Heart right ventricle (tissue), 16 donors: Measurements from ENCODE around the gene TSC1. TPM values are rescaled to one million over a fixed set of nuclear protein-coding genes. Genes with fewer than 3 reads are reported as not detected.
"Not testable (repeated sequence)": the region's sequence is repeated elsewhere in the genome, so short reads cannot be mapped to it uniquely, and the experiment has no call there.

Experiments
- ATAC-seq, 8 donors: fragments of 200-7000 bp; cut with Tn5 transposase; one replicate each; pipeline ENCODE4 v1.9.1; 2020; ENCODE audit warnings: mild to moderate bottlenecking in 8 of 8, moderate library complexity in 8 of 8, moderate number of reproducible peaks in 1 of 8
- DNase-seq, 2 donors: peaks; one replicate each; pipeline ENCODE4 v3.0.0-alpha.2; 2020
- H3K27ac ChIP-seq, 10 donors: fragments of 200-600 bp; sonication (generic) in 2 of 10; one replicate each; pipeline versions ENCODE4 v1.5.0 to v1.8.0; 2020 to 2022; ENCODE audit warnings: mild to moderate bottlenecking in 3 of 10
- H3K27me3 ChIP-seq, 7 donors: fragments of 200-600 bp; one replicate each; pipeline ENCODE4 v1.8.0; 2021 to 2022; ENCODE audit warnings: mild to moderate bottlenecking in 2 of 7
- H3K36me3 ChIP-seq, 9 donors: fragments of 200-600 bp; sonication (generic) in 1 of 9; one replicate each; pipeline versions ENCODE4 v1.5.0 to v1.8.0; 2020 to 2022; ENCODE audit warnings: mild to moderate bottlenecking in 2 of 9
- H3K4me1 ChIP-seq, 9 donors: fragments of 200-600 bp; sonication (generic) in 1 of 9; one replicate each; pipeline versions ENCODE4 v1.5.0 to v1.8.0; 2020 to 2022; ENCODE audit warnings: mild to moderate bottlenecking in 4 of 9
- H3K4me3 ChIP-seq, 10 donors: fragments of 200-600 bp; sonication (generic) in 2 of 10; one replicate each; pipeline versions ENCODE4 v1.5.0 to v1.8.0; 2020 to 2022; ENCODE audit warnings: mild to moderate bottlenecking in 7 of 10, moderate library complexity in 2 of 10
- H3K9me3 ChIP-seq, 11 donors: fragments of 200-600 bp in 10 of 11; sonication (generic) in 2 of 11; one replicate each; pipeline versions ENCODE4 v1.5.0 to v1.8.0; 2013 to 2022; ENCODE audit warnings: mild to moderate bottlenecking in 2 of 11, control low read depth in 1 of 11, moderate library complexity in 1 of 11
- WGBS, 2 donors: extraction: QIAGEN DNeasy Blood & Tissue Kit; methylation state at CpG; one replicate each; pipeline ENCODE4 v1.1.7; 2013; ENCODE audit warnings: inconsistent platforms in 1 of 2; 5-methylcytosine and 5-hydroxymethylcytosine counted together
- intact Hi-C, 10 donors: fragments of 100-400 bp; cut with DNase I; formaldehyde crosslinking; loops; one replicate each; pipeline versions ENCODE4 v1.11.1 to v1.14.2; 2022
- polyA plus RNA-seq, 2 donors: library from polyadenylated mRNA; stranded (reverse); fragments of 200-250 nt; gene quantifications; one replicate each; pipeline ENCODE4 v1.2.3, GENCODE V29; 2013
- total RNA-seq, 10 donors: library from RNA; stranded (reverse); fragmentation: NEBNext Ultra II Directional in 3 of 10; extraction: Animal tissue kit (Norgen Biotek cat#: 25700) in 3 of 10; gene quantifications; one replicate each; pipeline versions ENCODE4 v1.2.1 to v1.2.4, GENCODE V29; 2021 to 2023
- TF ChIP-seq, protein P1 (sequence below), 9 donors: fragments of 200-600 bp; sonication (generic) in 2 of 9; IDR thresholded peaks; one replicate each; pipeline versions ENCODE4 v1.5.0 to v1.8.0; 2021 to 2022; ENCODE audit warnings: antibody characterized with exemption in 9 of 9, mild to moderate bottlenecking in 5 of 9, moderate library complexity in 1 of 9
- donor health status: Arrhythmogenic right ventricular cardiomyopathy.
- donor health status: ischemic (EF 13 %, LVEDD 7.1; RV severe dilation, severe dysfunction).
- donor health status: healthy with polysubstance abuse.
- donor health status: DM: no; HTN: yes; CAD: no.
- donor health status: DM: no; HTN: no; CAD: no.
- donor health status: ischemic (EF 25% LVEDD 6.9; RV normal size, moderate dysfunction).
- donor health status: ischemic (EF 25% LVEDD 5.7; RV mildly dilated, moderate dysfunction).
- donor health status: healthy.
- donor health status: DM: yes; HTN: yes; CAD: no.
- donor health status: Ischemic cardiomyopathy.
- donor health status: ischemic (EF 35%, LVEDD 5.7; RV mildly dilated, moderate dysfunction).
- donor health status: nonischemic (EF 11% LVEDD 7.7; RV severe dilation, severe dysfunction).
- donor health status: DM: yes; HTN: yes; CAD: no.
- donor health status: PGD.
- donor health status: ischemic (EF 29% LVEDD 5.4; RV normal size, mild dysfunction).
- donor health status: nonischemic (EF 23%, LVEDD 6.1; RV moderate dilation, normal function).

The TSC1 gene
- total and polyA plus RNA-seq, 12 donors, result 7.7 to 72.9 (median 51.2) TPM

DNA sequence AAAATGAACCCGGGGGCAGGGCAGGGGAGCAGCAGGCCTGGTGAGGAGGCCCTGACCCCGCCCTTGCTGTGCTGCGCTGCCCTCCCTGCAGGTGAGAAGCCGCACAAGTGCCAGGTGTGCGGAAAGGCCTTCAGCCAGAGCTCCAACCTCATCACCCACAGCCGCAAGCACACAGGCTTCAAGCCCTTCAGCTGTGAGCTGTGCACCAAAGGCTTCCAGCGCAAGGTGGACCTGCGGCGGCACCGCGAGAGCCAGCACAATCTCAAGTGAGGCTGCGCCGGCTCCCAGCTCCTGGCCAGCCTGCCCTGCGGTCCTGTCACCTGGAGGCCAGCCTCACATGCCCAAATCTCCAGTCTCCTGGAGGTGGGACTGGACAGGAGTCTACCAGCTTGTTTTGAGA is 46.4 kb upstream of the TSC1 start:
- Histone ChIP-seq H3K9me3 (no peaks in the 10 kb centered on the region), H3K4me3 (no peak overlapping the region), H3K4me1 (peaks cover 0 to 7% (median 5%) of the 10 kb centered on the region in 9 donors), H3K27me3 (peaks cover 0 to 65% (median 47%) of the 10 kb centered on the region in 7 donors), H3K27ac (no peak overlapping the region), H3K36me3 (no peaks in the 10 kb centered on the region)
- intact Hi-C loops, result no loop called here
- TF ChIP-seq, protein P1, sequence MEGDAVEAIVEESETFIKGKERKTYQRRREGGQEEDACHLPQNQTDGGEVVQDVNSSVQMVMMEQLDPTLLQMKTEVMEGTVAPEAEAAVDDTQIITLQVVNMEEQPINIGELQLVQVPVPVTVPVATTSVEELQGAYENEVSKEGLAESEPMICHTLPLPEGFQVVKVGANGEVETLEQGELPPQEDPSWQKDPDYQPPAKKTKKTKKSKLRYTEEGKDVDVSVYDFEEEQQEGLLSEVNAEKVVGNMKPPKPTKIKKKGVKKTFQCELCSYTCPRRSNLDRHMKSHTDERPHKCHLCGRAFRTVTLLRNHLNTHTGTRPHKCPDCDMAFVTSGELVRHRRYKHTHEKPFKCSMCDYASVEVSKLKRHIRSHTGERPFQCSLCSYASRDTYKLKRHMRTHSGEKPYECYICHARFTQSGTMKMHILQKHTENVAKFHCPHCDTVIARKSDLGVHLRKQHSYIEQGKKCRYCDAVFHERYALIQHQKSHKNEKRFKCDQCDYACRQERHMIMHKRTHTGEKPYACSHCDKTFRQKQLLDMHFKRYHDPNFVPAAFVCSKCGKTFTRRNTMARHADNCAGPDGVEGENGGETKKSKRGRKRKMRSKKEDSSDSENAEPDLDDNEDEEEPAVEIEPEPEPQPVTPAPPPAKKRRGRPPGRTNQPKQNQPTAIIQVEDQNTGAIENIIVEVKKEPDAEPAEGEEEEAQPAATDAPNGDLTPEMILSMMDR (IDR thresholded peaks at IDR 0.05), result no peak
- no peak for DNase-seq
- WGBS, 2 donors, result 94 to 96% methylated on average over 14 of the region's 14 CpGs
- no peak for ATAC-seq

DNA sequence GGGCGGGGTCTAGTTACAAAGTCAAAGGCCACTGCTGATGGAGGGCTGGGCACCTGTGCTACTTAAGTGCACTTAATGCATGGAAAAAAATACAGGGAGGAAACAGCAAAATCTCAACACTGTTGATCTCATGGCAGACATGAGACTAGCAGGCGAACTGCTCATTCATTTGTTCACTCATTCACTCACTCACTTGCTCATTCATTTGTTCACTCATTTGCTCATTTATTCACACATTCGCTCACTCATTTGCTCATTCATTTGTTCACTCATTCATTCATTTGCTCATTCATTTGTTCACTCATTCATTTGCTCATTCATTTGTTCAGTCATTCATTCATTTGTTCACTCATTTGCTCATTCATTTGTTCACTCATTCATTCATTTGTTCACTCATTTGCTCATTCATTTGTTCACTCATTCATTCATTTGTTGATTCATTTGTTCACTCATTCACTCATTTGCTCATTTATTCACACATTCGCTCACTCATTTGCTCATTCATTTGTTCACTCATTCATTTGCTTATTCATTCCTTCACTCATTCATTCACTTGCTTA is 45.7 kb upstream of the TSC1 start:
- H3K4me1 ChIP-seq, H3K36me3 ChIP-seq, intact Hi-C loops, H3K27ac ChIP-seq, H3K4me3 ChIP-seq, H3K9me3 ChIP-seq, ATAC-seq, DNase-seq: not testable (repeated sequence)
- 71 to 82% methylated on average over 4 of the region's 4 CpGs for WGBS, 2 donors
- peaks cover 0 to 66% (median 50%) of the 10 kb centered on the region in 7 donors for H3K27me3 ChIP-seq

DNA sequence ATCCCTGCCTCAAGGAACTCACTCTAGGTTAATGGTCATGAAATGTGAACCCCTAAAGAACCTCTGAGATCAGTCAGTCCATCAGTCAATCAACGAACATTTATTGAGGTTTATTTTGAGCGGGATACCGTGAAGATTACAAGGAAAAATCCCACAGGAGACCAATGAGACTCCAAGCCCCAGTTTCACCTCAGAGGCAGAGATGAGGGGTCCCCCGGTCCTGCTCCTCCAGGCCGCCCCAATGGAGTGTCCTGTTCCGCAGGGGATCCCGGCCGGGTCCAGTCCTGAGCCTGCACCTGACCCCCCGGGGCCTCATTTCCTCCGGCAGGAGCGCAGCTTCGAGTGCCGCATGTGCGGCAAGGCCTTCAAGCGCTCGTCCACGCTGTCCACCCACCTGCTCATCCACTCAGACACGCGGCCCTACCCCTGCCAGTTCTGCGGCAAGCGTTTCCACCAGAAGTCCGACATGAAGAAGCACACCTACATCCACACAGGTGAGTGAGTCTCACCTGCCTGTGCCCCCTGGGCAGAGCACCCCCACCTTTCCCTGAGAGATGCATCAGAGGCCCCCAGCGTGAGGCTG is 45.1 kb upstream of the TSC1 start:
- Histone ChIP-seq H3K4me3 (no peak overlapping the region), H3K36me3 (no peaks in the 10 kb centered on the region), H3K9me3 (no peaks in the 10 kb centered on the region), H3K27ac (no peak overlapping the region), H3K4me1 (peaks cover 0 to 7% (median 6%) of the 10 kb centered on the region in 9 donors), H3K27me3 (peaks cover 0 to 66% (median 50%) of the 10 kb centered on the region in 7 donors)
- DNase-seq, result no peak
- no peak for ATAC-seq
- WGBS, 2 donors, result 87% methylated on average over 23 of the region's 23 CpGs
- intact Hi-C loops, result no loop called here
- TF ChIP-seq, protein P1 (IDR thresholded peaks at IDR 0.05), result no peak

DNA sequence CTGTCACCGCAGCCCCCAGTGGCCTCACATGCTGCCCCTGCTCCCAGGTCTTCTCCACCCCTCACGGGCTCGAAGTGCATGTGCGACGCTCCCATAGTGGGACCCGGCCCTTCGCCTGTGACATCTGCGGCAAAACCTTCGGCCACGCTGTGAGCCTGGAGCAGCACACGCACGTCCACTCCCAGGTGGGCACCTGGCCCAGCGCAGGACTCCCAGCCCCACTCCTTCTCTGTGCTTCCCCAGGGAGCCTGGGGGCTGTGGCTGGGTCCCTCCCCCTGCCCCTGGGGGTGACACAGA is 44.5 kb upstream of the TSC1 start:
- Histone ChIP-seq H3K4me3 (no peak overlapping the region), H3K9me3 (no peaks in the 10 kb centered on the region), H3K27me3 (peaks cover 0 to 66% (median 49%) of the 10 kb centered on the region in 7 donors), H3K27ac (no peak overlapping the region), H3K4me1 (peaks cover 0 to 7% (median 6%) of the 10 kb centered on the region in 9 donors), H3K36me3 (no peaks in the 10 kb centered on the region)
- intact Hi-C loops, result no loop called here
- DNase-seq, result no peak
- no peak for ATAC-seq
- WGBS, 2 donors, result 93 to 95% methylated on average over 13 of the region's 13 CpGs
- TF ChIP-seq, protein P1 (IDR thresholded peaks at IDR 0.05), result no peak
